Measurements from ENCODE around the gene TMUB1.
"Not testable (repeated sequence)": the region's sequence is repeated elsewhere in the genome, so short reads cannot be mapped to it uniquely, and the experiment has no call there.

The TMUB1 gene

GRCh38 chr7:151046603-151047573 is 36.4 kb downstream of the TMUB1 start:
- Mint-ChIP-seq H3K9me3 (no peaks in the 10 kb centered on the region), H3K4me1 (peaks cover 11% of the 10 kb centered on the region), H3K36me3 (peaks cover 2% of the 10 kb centered on the region), H3K27ac (peak overlapping the region; percentile 19), H3K27me3 (peaks cover 25% of the 10 kb centered on the region), H3K4me3 (no peak overlapping the region)
- DNase-seq: no peak
- CTCF ChIA-PET: no interaction called here

GRCh38 chr7:151045967-151046366 is 37.3 kb downstream of the TMUB1 start:
- H3K27me3 Mint-ChIP-seq: peaks cover 18% of the 10 kb centered on the region
- no peaks in the 10 kb centered on the region for H3K9me3 Mint-ChIP-seq
- peaks cover 7% of the 10 kb centered on the region for H3K4me1 Mint-ChIP-seq
- peaks cover 2% of the 10 kb centered on the region for H3K36me3 Mint-ChIP-seq
- H3K4me3 Mint-ChIP-seq: no peak overlapping the region
- no peak for DNase-seq
- no peak overlapping the region for H3K27ac Mint-ChIP-seq
- CTCF ChIA-PET: no interaction called here

DNA sequence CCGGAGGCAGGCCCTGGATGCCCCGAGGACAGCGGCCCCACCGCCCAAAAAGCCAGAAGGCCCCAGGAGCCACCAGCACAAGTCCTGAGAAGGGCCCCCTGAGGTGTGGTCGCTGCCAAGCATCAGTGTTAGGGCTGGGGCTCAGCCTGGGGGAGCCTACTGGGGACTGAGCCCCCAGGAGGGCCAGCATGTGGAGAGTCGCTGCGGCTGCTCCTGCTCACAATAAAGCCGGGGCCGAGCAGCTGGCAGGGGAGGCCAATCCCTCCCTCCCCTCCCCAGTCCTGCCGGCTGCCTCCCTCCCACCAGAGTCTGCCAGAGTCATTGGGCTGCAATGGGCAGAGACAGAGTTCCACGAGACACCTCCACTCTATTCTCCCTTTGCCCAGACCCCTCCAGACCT is 38.0 kb downstream of the TMUB1 start:
- peaks cover 3% of the 10 kb centered on the region for H3K4me1 Mint-ChIP-seq
- no peak overlapping the region for H3K4me3 Mint-ChIP-seq
- CTCF ChIA-PET: no interaction called here
- H3K36me3 Mint-ChIP-seq: peaks cover 2% of the 10 kb centered on the region
- H3K27ac Mint-ChIP-seq: no peak overlapping the region
- no peaks in the 10 kb centered on the region for H3K9me3 Mint-ChIP-seq
- DNase-seq: no peak
- H3K27me3 Mint-ChIP-seq: peaks cover 11% of the 10 kb centered on the region

- H3K4me3 Mint-ChIP-seq: no peak overlapping the region
- no peaks in the 10 kb centered on the region for H3K9me3 Mint-ChIP-seq
- CTCF ChIA-PET: interaction anchor here (1.2 kb wide), 1 partner anchor 25 kb away, joined by 4 read pairs; no protein-coding TSS in a partner anchor
- peaks cover 3% of the 10 kb centered on the region for H3K4me1 Mint-ChIP-seq
- H3K36me3 Mint-ChIP-seq: peaks cover 2% of the 10 kb centered on the region
- no peak overlapping the region for H3K27ac Mint-ChIP-seq
- H3K27me3 Mint-ChIP-seq: peaks cover 4% of the 10 kb centered on the region
- DNase-seq: no peak
Measured at GRCh38 chr7:151043959-151044358, 39.3 kb downstream of the TMUB1 start.

DNA sequence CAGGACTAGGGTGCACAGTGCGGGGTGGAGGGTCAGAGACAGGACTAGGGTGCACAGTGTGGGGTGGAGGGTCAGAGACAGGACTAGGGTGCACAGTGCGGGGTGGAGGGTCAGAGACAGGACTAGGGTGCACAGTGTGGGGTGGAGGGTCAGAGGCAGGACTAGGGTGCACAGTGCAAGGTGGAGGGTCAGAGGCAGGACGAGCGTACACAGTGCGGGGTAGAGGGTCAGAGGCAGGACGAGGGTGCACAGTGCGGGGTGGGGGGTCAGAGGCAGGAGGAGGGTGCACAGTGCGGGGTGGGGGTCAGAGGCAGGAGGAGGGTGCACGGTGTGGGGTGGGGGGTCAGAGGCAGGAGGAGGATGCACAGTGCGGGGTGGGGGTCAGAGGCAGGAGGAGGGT is 39.8 kb downstream of the TMUB1 start:
- not testable (repeated sequence) for H3K27ac Mint-ChIP-seq, H3K4me1 Mint-ChIP-seq, H3K36me3 Mint-ChIP-seq

DNA sequence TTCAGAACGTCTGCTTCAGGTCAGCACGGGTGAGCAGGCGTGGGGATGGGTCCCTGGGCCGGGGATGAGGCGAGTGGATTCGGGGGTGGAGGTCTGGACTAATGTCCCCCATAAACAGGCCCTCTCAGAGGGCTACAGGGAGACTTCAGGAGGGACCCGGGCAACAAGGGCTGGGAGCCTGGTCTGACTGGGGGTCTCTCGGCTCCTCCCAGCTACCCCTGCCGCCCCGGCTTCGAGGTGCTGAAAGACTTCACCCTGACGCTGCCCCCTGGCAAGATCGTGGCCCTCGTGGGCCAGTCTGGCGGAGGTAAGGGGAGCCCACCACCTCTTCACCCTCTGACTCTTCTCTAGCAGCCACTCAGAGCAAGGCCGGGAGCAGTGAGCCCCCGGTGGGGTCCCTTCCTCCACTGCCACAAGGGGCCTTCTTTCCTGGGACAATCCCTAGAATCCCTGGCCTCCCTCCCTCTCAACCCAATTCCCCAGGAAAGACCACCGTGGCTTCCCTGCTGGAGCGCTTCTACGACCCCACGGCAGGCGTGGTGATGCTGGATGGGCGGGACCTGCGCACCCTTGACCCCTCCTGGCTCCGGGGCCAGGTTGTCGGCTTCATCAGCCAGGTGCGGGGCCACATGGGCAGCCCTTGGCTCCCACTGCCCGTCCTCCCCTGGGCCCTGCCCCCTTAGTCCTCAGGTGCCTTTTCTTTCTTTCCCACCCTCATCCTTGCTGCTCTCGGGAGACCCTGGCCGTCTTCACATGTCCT is 42.5 kb downstream of the TMUB1 start:
- H3K9me3 Mint-ChIP-seq: no peaks in the 10 kb centered on the region
- CTCF ChIA-PET: interaction anchor here (1.4 to 2.5 kb wide), 3 partner anchors 9 to 23 kb away, joined by 3 to 10 read pairs (median 4); partner anchors contain the start of gene ABCB8
- H3K27me3 Mint-ChIP-seq: no peaks in the 10 kb centered on the region
- H3K4me1 Mint-ChIP-seq: peaks cover 3% of the 10 kb centered on the region
- no peak overlapping the region for H3K27ac Mint-ChIP-seq
- no peak for DNase-seq
- peaks cover 2% of the 10 kb centered on the region for H3K36me3 Mint-ChIP-seq
- no peak overlapping the region for H3K4me3 Mint-ChIP-seq

More for the DNA sequence above, 39.8 kb downstream of the TMUB1 start:
- H3K4me3 Mint-ChIP-seq, CTCF ChIA-PET, H3K27me3 Mint-ChIP-seq, DNase-seq, H3K9me3 Mint-ChIP-seq: not testable (repeated sequence)

- H3K9me3 Mint-ChIP-seq: no peaks in the 10 kb centered on the region
- no peak for DNase-seq
Measured at GRCh38 chr7:151039850-151040548, 43.3 kb downstream of the TMUB1 start.

GRCh38 chr7:151038951-151039849 is 44.1 kb downstream of the TMUB1 start:
- Mint-ChIP-seq H3K4me1 (peaks cover 3% of the 10 kb centered on the region), H3K4me3 (no peak overlapping the region), H3K27me3 (no peaks in the 10 kb centered on the region), H3K27ac (no peak overlapping the region), H3K36me3 (peaks cover 4% of the 10 kb centered on the region), H3K9me3 (no peaks in the 10 kb centered on the region)
- CTCF ChIA-PET: interaction anchor here (1.4 to 2.5 kb wide), 2 partner anchors 21 to 76 kb away, joined by 4 to 10 read pairs; no protein-coding TSS in a partner anchor
- DNase-seq: no peak

More at GRCh38 chr7:151039850-151040548, 43.3 kb downstream of the TMUB1 start:
- H3K36me3 Mint-ChIP-seq: peaks cover 6% of the 10 kb centered on the region
- no peaks in the 10 kb centered on the region for H3K27me3 Mint-ChIP-seq
- H3K4me3 Mint-ChIP-seq: no peak overlapping the region
- no peak overlapping the region for H3K27ac Mint-ChIP-seq
- H3K4me1 Mint-ChIP-seq: peaks cover 3% of the 10 kb centered on the region
- CTCF ChIA-PET: interaction anchor here (2.5 kb wide), 1 partner anchor 22 kb away, joined by 10 read pairs; no protein-coding TSS in a partner anchor

- no peak for DNase-seq
- no peak overlapping the region for H3K4me3 Mint-ChIP-seq
- H3K9me3 Mint-ChIP-seq: no peaks in the 10 kb centered on the region
- no peak overlapping the region for H3K27ac Mint-ChIP-seq
- no peaks in the 10 kb centered on the region for H3K27me3 Mint-ChIP-seq
- CTCF ChIA-PET: no interaction called here
- peaks cover 4% of the 10 kb centered on the region for H3K36me3 Mint-ChIP-seq
- H3K4me1 Mint-ChIP-seq: peaks cover 3% of the 10 kb centered on the region
Measured at GRCh38 chr7:151035902-151036301, 47.4 kb downstream of the TMUB1 start.

DNA sequence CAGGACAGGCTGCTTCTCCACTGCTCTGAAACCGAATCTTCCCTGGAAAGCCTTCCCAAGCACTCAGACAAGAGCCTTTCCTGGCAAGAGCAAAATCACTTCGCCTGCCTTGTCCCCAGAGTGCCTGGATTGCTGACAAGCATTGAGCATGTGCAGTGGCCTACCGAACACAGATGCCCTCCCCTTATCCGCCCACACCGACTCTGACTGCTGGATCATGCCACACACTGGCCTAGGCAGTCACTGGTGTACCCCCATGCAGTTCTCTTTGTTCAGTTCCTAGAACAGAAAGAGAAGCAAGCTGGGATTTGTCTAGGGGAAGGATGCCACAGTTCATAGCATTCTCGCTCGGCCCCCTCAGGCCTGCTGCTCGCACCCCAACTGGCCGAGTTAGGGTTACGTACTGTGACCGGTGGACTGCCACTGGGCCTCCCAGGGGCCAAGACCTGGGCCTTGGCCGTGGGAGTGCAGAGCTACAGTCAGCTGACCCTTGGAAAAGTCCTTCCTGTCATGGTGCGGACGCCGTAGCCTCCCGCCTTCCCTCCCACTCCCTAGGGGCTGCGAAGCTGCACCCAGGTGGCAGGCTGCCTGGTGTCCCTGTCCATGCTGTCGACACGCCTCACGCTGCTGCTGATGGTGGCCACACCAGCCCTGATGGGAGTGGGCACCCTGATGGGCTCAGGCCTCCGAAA is 48.1 kb downstream of the TMUB1 start:
- Mint-ChIP-seq H3K4me3 (no peak overlapping the region), H3K27ac (no peak overlapping the region), H3K27me3 (no peaks in the 10 kb centered on the region), H3K9me3 (no peaks in the 10 kb centered on the region), H3K4me1 (peaks cover 3% of the 10 kb centered on the region), H3K36me3 (peaks cover 4% of the 10 kb centered on the region)
- DNase-seq: no peak
- CTCF ChIA-PET: no interaction called here

DNA sequence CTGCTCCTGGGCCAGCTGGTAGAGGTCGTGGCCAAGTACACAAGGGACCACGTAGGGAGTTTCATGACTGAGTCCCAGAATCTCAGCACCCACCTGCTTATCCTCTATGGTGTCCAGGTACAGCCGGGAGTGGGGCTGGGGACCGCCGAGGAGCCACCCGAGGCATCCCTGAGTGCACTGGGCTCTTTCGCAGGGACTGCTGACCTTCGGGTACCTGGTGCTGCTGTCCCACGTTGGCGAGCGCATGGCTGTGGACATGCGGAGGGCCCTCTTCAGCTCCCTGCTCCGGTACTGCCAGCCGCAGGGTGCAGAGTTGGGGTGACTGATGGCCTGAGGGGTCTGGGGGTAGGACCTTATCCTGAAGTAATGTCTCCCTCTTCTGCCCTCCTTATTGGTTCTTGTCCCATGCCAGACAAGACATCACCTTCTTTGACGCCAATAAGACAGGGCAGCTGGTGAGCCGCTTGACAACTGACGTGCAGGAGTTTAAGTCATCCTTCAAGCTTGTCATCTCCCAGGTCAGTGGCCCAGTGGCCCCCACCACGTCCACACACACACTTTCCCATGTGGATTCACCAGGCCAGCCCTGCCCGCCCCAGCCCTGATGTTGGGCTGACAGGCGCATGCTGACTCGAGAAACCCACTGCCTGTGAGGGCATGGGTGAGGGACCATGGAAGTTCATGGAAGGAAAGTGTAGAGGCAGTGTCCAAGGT is 48.8 kb downstream of the TMUB1 start:
- Mint-ChIP-seq H3K27me3 (no peaks in the 10 kb centered on the region), H3K9me3 (no peaks in the 10 kb centered on the region), H3K4me1 (peaks cover 8% of the 10 kb centered on the region), H3K4me3 (no peak overlapping the region), H3K36me3 (peaks cover 4% of the 10 kb centered on the region), H3K27ac (no peak overlapping the region)
- no peak for DNase-seq
- CTCF ChIA-PET: interaction anchor here (2.2 kb wide), 1 partner anchor 16 kb away, joined by 10 read pairs; no protein-coding TSS in a partner anchor

- H3K36me3 Mint-ChIP-seq: peaks cover 4% of the 10 kb centered on the region
- peaks cover 11% of the 10 kb centered on the region for H3K4me1 Mint-ChIP-seq
- no peak overlapping the region for H3K4me3 Mint-ChIP-seq
- H3K27ac Mint-ChIP-seq: no peak overlapping the region
- no peaks in the 10 kb centered on the region for H3K9me3 Mint-ChIP-seq
- no peak for DNase-seq
- CTCF ChIA-PET: interaction anchor here (0.9 to 2.2 kb wide), 2 partner anchors 15 to 77 kb away, joined by 3 to 10 read pairs; no protein-coding TSS in a partner anchor
- H3K27me3 Mint-ChIP-seq: no peaks in the 10 kb centered on the region
Measured at GRCh38 chr7:151033864-151034249, 49.4 kb downstream of the TMUB1 start.

Measured in activated naive CD4-positive, alpha-beta T cell treated with anti-CD3 and anti-CD28 coated beads, Interleukin-2, amount 10 ng/mL, durations not matched to agents 7 days and 5 days (primary cell).